Prostate gland (tissue), 2 donors: ENCODE results near the gene DNM2. TPM values are rescaled to one million over a fixed set of nuclear protein-coding genes. Genes with fewer than 3 reads are reported as not detected.
"Not testable (repeated sequence)": the region's sequence is repeated elsewhere in the genome, so short reads cannot be mapped to it uniquely, and the experiment has no call there.

Experiments
- DNase-seq: peaks from one replicate; pipeline ENCODE4 v3.0.0-alpha.2; 2019; ENCODE audit warnings: low spot score
- H3K27ac ChIP-seq, 2 donors: fragments of 200-600 bp; sonication (generic); 2 replicates each; pipeline ENCODE4 v1.5.1; 2017 to 2019
- H3K27me3 ChIP-seq: fragments of 200-600 bp; sonication (generic); replicated peaks from 2 replicates; pipeline ENCODE4 v1.5.1; 2019; ENCODE audit not compliant: insufficient read depth
- H3K36me3 ChIP-seq, 2 donors: fragments of 200-600 bp; sonication (generic); 1 replicate in 1 of 2; 2 replicates in 1 of 2; pipeline versions ENCODE4 v1.5.1 to v1.8.1; 2017 to 2019
- H3K4me1 ChIP-seq: fragments of 200-600 bp; sonication (generic); replicated peaks from 2 replicates; pipeline ENCODE4 v1.5.1; 2019
- H3K4me3 ChIP-seq, 2 donors: fragments of 200-600 bp; sonication (generic); 2 replicates each; pipeline ENCODE4 v1.5.1; 2017 to 2019
- H3K9me3 ChIP-seq: fragments of 200-600 bp; sonication (generic); 2 replicates; pipeline ENCODE4 v1.5.1; 2017
- CTCF ChIP-seq, 4 experiments: fragments of 200-600 bp in 2 of 4; fragments of 450-650 bp in 2 of 4; sonication (generic) in 2 of 4; IDR thresholded peaks; 1 replicate in 3 of 4; 2 replicates in 1 of 4; pipeline ENCODE4 v1.5.1; 2016 to 2019; ENCODE audit warnings: antibody characterized with exemption in 4 of 4, mild to moderate bottlenecking in 2 of 4, moderate library complexity in 2 of 4
- POLR2A ChIP-seq: fragments of 450-650 bp; IDR thresholded peaks from one replicate; pipeline ENCODE4 v1.6.1; 2016; ENCODE audit warnings: antibody characterized with exemption, mild to moderate bottlenecking
- POLR2AphosphoS5 ChIP-seq: sonication (generic); formaldehyde crosslinking; IDR thresholded peaks from one replicate; pipeline ENCODE4 v1.6.1; 2017; ENCODE audit warnings: antibody characterized with exemption
- WGBS: methylation state at CpG from one replicate; pipeline ENCODE4 v1.1.5; 2018; 5-methylcytosine and 5-hydroxymethylcytosine counted together
- intact Hi-C: fragments of 100-400 bp; cut with DNase I; formaldehyde crosslinking; loops from one replicate; pipeline ENCODE4 v1.14.2; 2022
- total RNA-seq, 2 donors: library from RNA; depleted of rRNA; stranded (reverse); fragments of >200 nt; gene quantifications; one replicate each; pipeline ENCODE4 v1.1.0, GENCODE V29; 2016

Gene DNM2
- total RNA-seq = 100 to 1,000 TPM; 137 to 279 TPM

DNA sequence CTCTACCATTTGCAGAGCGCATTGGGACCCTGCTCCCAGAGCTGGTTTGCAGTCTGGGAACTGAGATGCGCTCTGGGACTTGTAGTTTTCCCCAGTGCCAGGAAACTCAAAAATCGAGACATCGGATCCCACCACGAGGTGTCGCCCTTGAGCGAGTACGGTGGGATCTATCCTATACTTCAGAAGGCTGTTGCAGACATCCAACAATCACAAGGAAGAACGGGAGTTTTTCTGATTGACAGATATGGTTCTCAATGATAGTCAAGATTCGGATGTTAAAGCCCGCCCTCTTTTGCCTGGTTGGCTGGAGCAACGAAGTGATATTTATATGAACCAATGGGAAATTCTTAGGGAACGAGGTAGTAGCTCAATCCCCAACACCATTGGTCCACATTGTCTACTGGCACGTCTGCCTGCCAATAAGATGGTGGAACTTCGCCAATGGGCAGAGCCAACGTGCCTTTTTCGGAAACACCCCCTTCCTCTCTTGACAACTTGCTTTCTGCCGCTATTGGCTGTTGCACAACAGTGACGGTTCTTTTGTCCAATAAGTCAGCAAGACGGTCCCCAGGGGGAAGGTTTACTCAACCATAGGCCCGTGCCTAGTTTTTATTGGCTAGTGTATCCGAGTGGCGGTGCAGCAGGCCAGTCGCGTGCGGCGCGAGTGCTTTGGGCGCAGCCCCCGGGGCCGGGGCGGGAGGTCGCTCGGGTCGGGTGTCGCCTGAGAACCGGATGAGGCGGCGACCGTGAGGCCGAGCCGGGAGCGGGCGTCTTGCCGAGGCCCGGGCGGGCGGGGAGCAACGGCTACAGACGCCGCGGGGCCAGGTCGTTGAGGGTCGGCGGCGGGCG is at the start of gene DNM2:
DNM2 (plus strand) TSS at position 724 of the 849 bp plus-strand sequence. CDS start 164 bp downstream, outside the sequence.
- H3K36me3 ChIP-seq = no peaks in the 10 kb centered on the region
- intact Hi-C loops = loop anchor here (2.0 to 5.0 kb wide), 2 partner anchors 53 to 145 kb away; no protein-coding TSS in a partner anchor
- H3K4me3 ChIP-seq = peak within 1 kb of the TSS; percentile 92 to 98
- peaks cover 10% of the 10 kb centered on the region for H3K4me1 ChIP-seq
- H3K27ac ChIP-seq = peak within 1 kb of the TSS; percentile 83 to 91
- peak; percentile 89 for TF ChIP-seq POLR2A
- peak; percentile 68 to 98 (median 96) for TF ChIP-seq CTCF (IDR thresholded peaks at IDR 0.05)
- TF ChIP-seq POLR2AphosphoS5 = peak; percentile 97
- peak; percentile 100 for DNase-seq
- WGBS = under 1% methylated on average over 52 of the region's 57 CpGs
- no peaks in the 10 kb centered on the region for H3K27me3 ChIP-seq
- no peaks in the 10 kb centered on the region for H3K9me3 ChIP-seq

DNA sequence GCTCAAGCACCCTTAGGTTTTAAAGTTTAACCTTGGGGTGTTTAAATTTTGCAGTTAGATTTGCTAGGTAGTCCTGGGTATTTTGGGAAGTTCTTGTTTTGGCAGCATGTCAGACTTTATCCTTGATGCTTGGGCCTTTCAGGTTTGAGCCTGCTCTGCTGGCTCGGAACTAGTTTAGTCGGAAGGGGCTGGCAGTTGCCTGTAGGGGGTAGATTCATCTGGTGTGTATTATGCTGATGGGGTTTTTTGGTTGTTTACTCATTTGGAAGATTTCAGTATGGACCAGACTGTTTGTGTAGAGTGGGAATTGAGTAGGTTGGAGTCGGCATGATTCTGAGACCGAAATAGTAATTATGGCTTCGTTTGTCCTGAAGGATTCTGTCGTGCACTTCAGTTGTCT is 48.6 kb upstream of the DNM2 start:
- Histone ChIP-seq H3K27me3 (no peaks in the 10 kb centered on the region), H3K27ac (no peak overlapping the region), H3K4me1 (peaks cover 10% of the 10 kb centered on the region), H3K9me3 (no peaks in the 10 kb centered on the region), H3K36me3 (no peaks in the 10 kb centered on the region), H3K4me3 (no peak overlapping the region)
- no peak for DNase-seq
- 35% methylated on average over 6 of the region's 6 CpGs for WGBS
- TF ChIP-seq POLR2AphosphoS5 (no peak), CTCF (IDR thresholded peaks at IDR 0.05) (no peak), POLR2A (no peak)
- intact Hi-C loops = no loop called here

- intact Hi-C loops = no loop called here
- H3K9me3 ChIP-seq = no peaks in the 10 kb centered on the region
- H3K27ac ChIP-seq = no peak overlapping the region
- TF ChIP-seq POLR2A = no peak
- TF ChIP-seq CTCF (IDR thresholded peaks at IDR 0.05) = no peak
- peak; percentile 60 for TF ChIP-seq POLR2AphosphoS5
- peaks cover 10% of the 10 kb centered on the region for H3K4me1 ChIP-seq
- WGBS = 29% methylated on average over 1 of the region's 1 CpG
- no peak for DNase-seq
- H3K36me3 ChIP-seq = no peaks in the 10 kb centered on the region
- H3K27me3 ChIP-seq = no peaks in the 10 kb centered on the region
- H3K4me3 ChIP-seq = no peak overlapping the region
These were observed 47.7 kb upstream of the DNM2 start for GRCh38 chr19:10670182-10670581.

DNA sequence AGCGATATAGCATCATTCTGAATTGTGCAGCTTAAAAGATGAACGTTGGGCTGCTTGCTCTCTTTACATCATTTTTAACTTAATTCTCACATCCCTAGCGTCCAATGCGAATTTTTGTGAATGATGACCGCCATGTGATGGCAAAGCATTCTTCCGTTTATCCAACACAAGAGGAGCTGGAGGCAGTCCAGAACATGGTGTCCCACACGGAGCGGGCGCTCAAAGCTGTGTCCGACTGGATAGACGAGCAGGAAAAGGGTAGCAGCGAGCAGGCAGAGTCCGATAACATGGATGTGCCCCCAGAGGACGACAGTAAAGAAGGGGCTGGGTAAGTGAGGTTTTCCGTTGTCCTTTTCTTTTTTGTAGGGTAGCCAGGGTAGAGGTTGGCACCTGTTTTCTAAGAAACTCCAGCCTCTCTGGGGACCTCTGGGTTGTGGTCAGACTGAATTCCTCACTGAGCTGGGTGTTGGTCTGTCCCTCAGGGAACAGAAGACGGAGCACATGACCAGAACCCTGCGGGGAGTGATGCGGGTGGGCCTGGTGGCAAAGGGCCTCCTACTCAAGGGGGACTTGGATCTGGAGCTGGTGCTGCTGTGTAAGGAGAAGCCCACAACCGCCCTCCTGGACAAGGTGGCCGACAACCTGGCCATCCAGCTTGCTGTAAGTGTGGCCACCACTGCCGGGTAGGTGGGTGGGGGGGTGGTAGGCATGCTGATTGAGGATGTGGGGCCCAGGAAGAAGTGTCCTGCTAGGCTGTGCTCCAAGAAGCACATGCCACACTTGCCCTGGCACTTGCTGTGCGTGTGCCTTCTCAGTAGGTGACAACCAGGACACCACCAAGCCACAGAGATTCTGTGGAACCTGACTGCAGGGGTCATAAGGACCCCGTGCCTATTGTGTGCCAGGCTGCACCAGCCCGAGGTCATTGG is 46.7 kb upstream of the DNM2 start:
- intact Hi-C loops = no loop called here
- TF ChIP-seq CTCF (IDR thresholded peaks at IDR 0.05) (no peak), POLR2AphosphoS5 (no peak), POLR2A (no peak)
- H3K27me3 ChIP-seq = no peaks in the 10 kb centered on the region
- H3K36me3 ChIP-seq = no peaks in the 10 kb centered on the region
- WGBS = 72% methylated on average over 24 of the region's 24 CpGs
- no peak overlapping the region for H3K4me3 ChIP-seq
- peaks cover 10% of the 10 kb centered on the region for H3K4me1 ChIP-seq
- H3K27ac ChIP-seq = no peak overlapping the region
- H3K9me3 ChIP-seq = no peaks in the 10 kb centered on the region
- DNase-seq = no peak

DNA sequence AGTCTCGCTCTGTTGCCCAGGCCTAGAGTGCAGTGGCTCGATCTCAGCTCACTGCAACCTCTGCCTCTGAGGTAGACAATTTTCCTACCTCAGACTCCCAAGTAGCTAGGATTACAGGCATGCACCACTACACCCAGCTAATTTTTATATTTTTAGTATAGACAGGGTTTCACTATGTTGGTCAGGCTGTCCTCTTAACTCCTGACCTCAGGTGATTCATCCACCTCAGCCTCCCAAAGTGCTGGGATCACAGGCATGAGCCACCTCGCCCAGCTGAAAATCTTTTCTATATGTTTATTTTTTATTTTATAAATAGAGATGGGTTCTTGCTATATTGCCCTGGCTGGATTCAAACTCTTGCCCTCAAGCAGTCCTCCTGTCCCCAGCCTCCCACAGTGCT is 46.0 kb upstream of the DNM2 start:
- H3K4me3 ChIP-seq, intact Hi-C loops, H3K9me3 ChIP-seq, H3K36me3 ChIP-seq, H3K27me3 ChIP-seq, H3K4me1 ChIP-seq, DNase-seq, H3K27ac ChIP-seq: not testable (repeated sequence)
- 92% methylated on average over 3 of the region's 3 CpGs for WGBS

DNA sequence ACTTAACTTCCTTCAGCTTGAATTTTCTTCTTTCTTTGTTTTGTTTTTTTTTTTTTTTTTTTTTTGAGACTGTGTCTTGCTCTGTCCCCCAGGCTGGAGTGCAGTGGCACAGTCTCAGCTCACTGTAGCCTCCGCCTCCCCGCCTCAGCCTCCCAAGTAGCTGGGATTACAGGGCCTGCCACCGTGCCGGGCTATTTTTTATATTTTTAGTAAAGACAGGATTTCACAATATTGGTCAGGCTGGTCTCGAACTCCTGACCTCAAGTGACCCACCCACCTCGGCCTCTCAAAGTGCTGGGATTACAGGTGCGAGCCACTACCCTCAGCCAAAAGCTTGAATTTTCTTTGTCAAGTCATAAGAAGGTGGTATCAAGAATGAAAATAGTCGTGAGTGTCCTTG is 42.7 kb upstream of the DNM2 start:
- H3K36me3 ChIP-seq = peaks cover 13 to 14% of the 10 kb centered on the region in 2 donors
- intact Hi-C loops, DNase-seq, H3K4me1 ChIP-seq, H3K4me3 ChIP-seq, H3K27ac ChIP-seq, H3K9me3 ChIP-seq, H3K27me3 ChIP-seq: not testable (repeated sequence)
- WGBS = 91% methylated on average over 8 of the region's 8 CpGs
